D721Med (cell line): ENCODE data around the gene C5orf63.
"Not testable (repeated sequence)": the region's sequence is repeated elsewhere in the genome, so short reads cannot be mapped to it uniquely, and the experiment has no call there.

Experiments
- DNase-seq: peaks from one replicate; pipeline ENCODE4 v3.0.0; 2011; ENCODE audit warnings: low spot score; ENCODE audit not compliant: insufficient read length
- FAIRE-seq: peaks from 2 replicates; lab custom pipeline; 2011; peaks lifted over from hg19 to GRCh38; lab: Jason Lieb, UNC
- TF ChIP-seq, protein P1 (sequence below): IDR thresholded peaks from 2 replicates; pipeline ENCODE4 v1.5.1; 2012; ENCODE audit warnings: mild to moderate bottlenecking, control low read depth; ENCODE audit not compliant: insufficient read depth; ENCODE audit errors: missing control alignments

C5orf63 gene

GRCh38 chr5:127025467-127025866 is 47.8 kb downstream of the C5orf63 start:
- no peak for FAIRE-seq
- TF ChIP-seq, protein P1, sequence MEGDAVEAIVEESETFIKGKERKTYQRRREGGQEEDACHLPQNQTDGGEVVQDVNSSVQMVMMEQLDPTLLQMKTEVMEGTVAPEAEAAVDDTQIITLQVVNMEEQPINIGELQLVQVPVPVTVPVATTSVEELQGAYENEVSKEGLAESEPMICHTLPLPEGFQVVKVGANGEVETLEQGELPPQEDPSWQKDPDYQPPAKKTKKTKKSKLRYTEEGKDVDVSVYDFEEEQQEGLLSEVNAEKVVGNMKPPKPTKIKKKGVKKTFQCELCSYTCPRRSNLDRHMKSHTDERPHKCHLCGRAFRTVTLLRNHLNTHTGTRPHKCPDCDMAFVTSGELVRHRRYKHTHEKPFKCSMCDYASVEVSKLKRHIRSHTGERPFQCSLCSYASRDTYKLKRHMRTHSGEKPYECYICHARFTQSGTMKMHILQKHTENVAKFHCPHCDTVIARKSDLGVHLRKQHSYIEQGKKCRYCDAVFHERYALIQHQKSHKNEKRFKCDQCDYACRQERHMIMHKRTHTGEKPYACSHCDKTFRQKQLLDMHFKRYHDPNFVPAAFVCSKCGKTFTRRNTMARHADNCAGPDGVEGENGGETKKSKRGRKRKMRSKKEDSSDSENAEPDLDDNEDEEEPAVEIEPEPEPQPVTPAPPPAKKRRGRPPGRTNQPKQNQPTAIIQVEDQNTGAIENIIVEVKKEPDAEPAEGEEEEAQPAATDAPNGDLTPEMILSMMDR, result no peak
- DNase-seq, result no peak

DNA sequence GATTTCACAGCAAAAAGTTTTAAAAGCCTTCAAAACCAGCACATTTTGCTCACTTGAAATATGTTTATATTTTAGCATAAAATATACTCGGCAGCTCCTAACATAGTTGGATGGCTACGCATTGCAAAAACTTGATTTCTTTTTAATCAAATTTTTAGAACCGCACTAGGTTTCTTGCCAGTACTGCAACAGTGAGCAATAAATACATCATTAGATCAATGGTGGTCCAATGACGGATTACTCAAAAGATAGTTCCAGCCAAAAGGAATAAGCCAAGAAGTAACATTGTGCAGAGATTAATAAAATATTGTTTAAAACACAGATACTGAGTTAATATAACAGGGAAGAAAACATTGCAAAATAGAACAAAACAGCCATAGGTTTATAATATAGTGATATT is 48.5 kb downstream of the C5orf63 start:
- no peak for FAIRE-seq
- TF ChIP-seq, protein P1, result no peak
- no peak for DNase-seq

- not testable (repeated sequence) for DNase-seq, FAIRE-seq
Observed at GRCh38 chr5:127023552-127024191, 49.6 kb downstream of the C5orf63 start.

GRCh38 chr5:127022846-127023245 is 50.5 kb downstream of the C5orf63 start:
- DNase-seq (no peak), FAIRE-seq (no peak)
- TF ChIP-seq, protein P1, result no peak

DNA sequence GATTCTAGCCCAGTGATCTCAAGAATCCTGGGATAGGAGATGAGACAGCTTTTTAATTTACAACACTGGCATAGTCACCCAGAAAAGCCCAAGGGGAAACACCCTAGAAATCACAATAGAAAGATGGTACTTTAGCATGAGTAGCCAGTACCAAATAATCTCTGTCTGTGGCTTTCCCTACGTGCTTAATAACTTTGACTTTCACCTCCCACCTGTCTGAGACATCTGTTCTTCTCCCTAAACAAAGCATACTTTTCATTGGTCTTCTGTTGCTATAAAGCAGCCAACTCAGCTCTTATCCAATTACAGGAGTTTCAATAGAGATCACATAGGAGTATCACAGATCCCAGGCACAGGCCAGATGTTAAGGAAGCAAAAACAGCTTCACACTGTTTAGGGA is 53.4 kb downstream of the C5orf63 start:
- TF ChIP-seq, protein P1, result no peak
- DNase-seq, result no peak
- FAIRE-seq, result no peak

DNA sequence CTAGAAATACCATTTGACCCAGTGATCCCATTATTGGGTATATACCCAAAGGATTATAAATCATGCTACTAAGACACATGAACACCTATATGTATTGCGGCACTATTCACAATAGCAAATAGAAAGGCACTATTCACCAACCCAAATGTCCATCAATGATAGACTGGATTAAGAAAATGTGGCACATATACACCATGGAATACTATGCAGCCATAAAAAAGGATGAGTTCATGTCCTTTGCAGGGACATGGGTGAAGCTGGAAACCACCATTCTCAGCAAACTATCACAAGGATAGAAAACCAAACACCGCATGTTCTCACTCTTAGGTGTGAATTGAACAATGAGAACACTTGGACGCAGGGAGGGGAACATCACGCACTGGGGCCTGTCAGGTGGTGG is 56.6 kb downstream of the C5orf63 start:
- not testable (repeated sequence) for DNase-seq, FAIRE-seq

GRCh38 chr5:127015716-127016115 is 57.6 kb downstream of the C5orf63 start:
- FAIRE-seq (no peak), DNase-seq (no peak)
- TF ChIP-seq, protein P1, result no peak

- TF ChIP-seq, protein P1, result no peak
- FAIRE-seq, result no peak
- DNase-seq, result no peak
Observed at GRCh38 chr5:127014573-127014972, 58.7 kb downstream of the C5orf63 start.
